Measurements from ENCODE around the gene SF3B5. TPM values are rescaled to one million over a fixed set of nuclear protein-coding genes. Genes with fewer than 3 reads are reported as not detected.

Gene SF3B5
- total RNA-seq, 1 donor from 2014 or later: 112 TPM

- no peaks in the 10 kb centered on the region for H3K9me3 Mint-ChIP-seq
- no peak overlapping the region for H3K4me3 Mint-ChIP-seq
- no peaks in the 10 kb centered on the region for H3K4me1 Mint-ChIP-seq
- H3K27ac Mint-ChIP-seq: no peak overlapping the region
- DNase-seq (ENCODE audit: low spot score in 2 of 2, unreplicated experiment in 2 of 2): no peak
- no peak for TF ChIP-seq CTCF (IDR thresholded peaks at IDR 0.05; ENCODE audit: unreplicated experiment)
- H3K36me3 Mint-ChIP-seq: no peaks in the 10 kb centered on the region
- H3K27me3 Mint-ChIP-seq (ENCODE audit: low read depth): peaks cover 3% of the 10 kb centered on the region
Observed at GRCh38 chr6:144077871-144078270, 17.5 kb downstream of the SF3B5 start.

- Mint-ChIP-seq H3K4me1 (peaks cover 3% of the 10 kb centered on the region), H3K27me3 (ENCODE audit: low read depth) (peaks cover 16% of the 10 kb centered on the region), H3K36me3 (no peaks in the 10 kb centered on the region), H3K9me3 (no peaks in the 10 kb centered on the region), H3K27ac (no peak overlapping the region), H3K4me3 (no peak overlapping the region)
- TF ChIP-seq CTCF (IDR thresholded peaks at IDR 0.05; ENCODE audit: unreplicated experiment): no peak
- DNase-seq (ENCODE audit: low spot score in 2 of 2, unreplicated experiment in 2 of 2): no peak
Observed at GRCh38 chr6:144075875-144076274, 19.5 kb downstream of the SF3B5 start.

- Mint-ChIP-seq H3K4me1 (peaks cover 3% of the 10 kb centered on the region), H3K36me3 (no peaks in the 10 kb centered on the region), H3K27me3 (ENCODE audit: low read depth) (peaks cover 20% of the 10 kb centered on the region), H3K4me3 (no peak overlapping the region), H3K9me3 (no peaks in the 10 kb centered on the region), H3K27ac (no peak overlapping the region)
- TF ChIP-seq CTCF (IDR thresholded peaks at IDR 0.05; ENCODE audit: unreplicated experiment): no peak
- no peak for DNase-seq (ENCODE audit: low spot score in 2 of 2, unreplicated experiment in 2 of 2)
Observed at GRCh38 chr6:144075187-144075586, 20.2 kb downstream of the SF3B5 start.

- Mint-ChIP-seq H3K27me3 (ENCODE audit: low read depth) (peaks cover 38% of the 10 kb centered on the region), H3K36me3 (no peaks in the 10 kb centered on the region)
Observed at GRCh38 chr6:144073024-144073423, 22.3 kb downstream of the SF3B5 start.

GRCh38 chr6:144069506-144069905, 25.9 kb downstream of the SF3B5 start:
- H3K27ac Mint-ChIP-seq: no peak overlapping the region
- peaks cover 73% of the 10 kb centered on the region for H3K27me3 Mint-ChIP-seq (ENCODE audit: low read depth)
- H3K4me3 Mint-ChIP-seq: no peak overlapping the region
- H3K4me1 Mint-ChIP-seq: peaks cover 7% of the 10 kb centered on the region
- H3K9me3 Mint-ChIP-seq: no peaks in the 10 kb centered on the region
- no peaks in the 10 kb centered on the region for H3K36me3 Mint-ChIP-seq
- DNase-seq (ENCODE audit: low spot score in 2 of 2, unreplicated experiment in 2 of 2): no peak
- TF ChIP-seq CTCF (IDR thresholded peaks at IDR 0.05; ENCODE audit: unreplicated experiment): no peak

More at GRCh38 chr6:144073024-144073423, 22.3 kb downstream of the SF3B5 start:
- H3K27ac Mint-ChIP-seq: no peak overlapping the region
- peaks cover 3% of the 10 kb centered on the region for H3K4me1 Mint-ChIP-seq
- H3K9me3 Mint-ChIP-seq: no peaks in the 10 kb centered on the region
- DNase-seq (ENCODE audit: low spot score in 2 of 2, unreplicated experiment in 2 of 2): no peak
- no peak overlapping the region for H3K4me3 Mint-ChIP-seq
- no peak for TF ChIP-seq CTCF (IDR thresholded peaks at IDR 0.05; ENCODE audit: unreplicated experiment)

- H3K36me3 Mint-ChIP-seq: no peaks in the 10 kb centered on the region
- no peak for DNase-seq (ENCODE audit: low spot score in 2 of 2, unreplicated experiment in 2 of 2)
- no peaks in the 10 kb centered on the region for H3K9me3 Mint-ChIP-seq
- peaks cover 74% of the 10 kb centered on the region for H3K27me3 Mint-ChIP-seq (ENCODE audit: low read depth)
- H3K27ac Mint-ChIP-seq: no peak overlapping the region
- no peak for TF ChIP-seq CTCF (IDR thresholded peaks at IDR 0.05; ENCODE audit: unreplicated experiment)
- H3K4me1 Mint-ChIP-seq: peaks cover 7% of the 10 kb centered on the region
- no peak overlapping the region for H3K4me3 Mint-ChIP-seq
Observed at GRCh38 chr6:144068794-144069193, 26.6 kb downstream of the SF3B5 start.
